Fibroblast of the aortic adventitia (primary cell): ENCODE data around the gene RNU4-1. TPM values are rescaled to one million over a fixed set of nuclear protein-coding genes. Genes with fewer than 3 reads are reported as not detected.
"Not testable (repeated sequence)": the region's sequence is repeated elsewhere in the genome, so short reads cannot be mapped to it uniquely, and the experiment has no call there.

Source experiments
- DNase-seq: peaks from one replicate; pipeline ENCODE4 v3.0.0-alpha.2; 2010; ENCODE audit warnings: low read depth
- H3K4me3 ChIP-seq: 2 replicates; pipeline ENCODE4 v1.5.1; 2011; ENCODE audit warnings: low read depth, mild to moderate bottlenecking, control low read depth, low read length, moderate library complexity
- small RNA-seq: library from RNA; depleted of rRNA; stranded (forward); fragments of <200 nt; gene quantifications from one replicate; pipeline ENCODE3, GENCODE V24; 2012
- total RNA-seq: library from RNA; depleted of rRNA; stranded (reverse); fragments of >200 nt; gene quantifications from 2 replicates; pipeline ENCODE4 v1.2.3, GENCODE V29; 2012; ENCODE audit warnings: low replicate concordance
- TF ChIP-seq, protein P1 (sequence below): IDR thresholded peaks from 2 replicates; pipeline ENCODE4 v1.5.1; 2011; ENCODE audit warnings: mild to moderate bottlenecking, low read length, control low read depth, inconsistent platforms; ENCODE audit not compliant: insufficient read depth

The RNU4-1 gene
- total RNA-seq, 1 donor, result under 0.01 TPM

DNA sequence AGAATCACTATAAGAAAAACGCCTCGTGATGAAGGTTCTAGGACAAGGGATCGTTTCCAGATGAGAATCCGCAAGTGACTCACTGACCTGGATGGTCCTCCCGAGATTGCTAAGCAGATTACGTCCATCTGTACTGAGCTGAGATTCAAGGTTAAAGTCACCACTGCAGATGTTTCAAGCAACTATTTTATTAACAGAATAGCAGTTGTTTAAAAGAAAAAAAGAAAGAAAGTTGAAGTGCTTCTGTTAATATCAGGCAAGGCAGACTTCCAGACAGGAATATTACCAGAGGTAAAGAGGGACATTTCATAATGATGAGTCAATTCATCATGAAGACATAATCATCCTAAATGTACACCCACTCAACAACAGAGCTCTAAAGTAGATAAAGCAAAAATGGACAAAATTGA lies 45.4 kb downstream of the RNU4-1 start:
- TF ChIP-seq, protein P1, sequence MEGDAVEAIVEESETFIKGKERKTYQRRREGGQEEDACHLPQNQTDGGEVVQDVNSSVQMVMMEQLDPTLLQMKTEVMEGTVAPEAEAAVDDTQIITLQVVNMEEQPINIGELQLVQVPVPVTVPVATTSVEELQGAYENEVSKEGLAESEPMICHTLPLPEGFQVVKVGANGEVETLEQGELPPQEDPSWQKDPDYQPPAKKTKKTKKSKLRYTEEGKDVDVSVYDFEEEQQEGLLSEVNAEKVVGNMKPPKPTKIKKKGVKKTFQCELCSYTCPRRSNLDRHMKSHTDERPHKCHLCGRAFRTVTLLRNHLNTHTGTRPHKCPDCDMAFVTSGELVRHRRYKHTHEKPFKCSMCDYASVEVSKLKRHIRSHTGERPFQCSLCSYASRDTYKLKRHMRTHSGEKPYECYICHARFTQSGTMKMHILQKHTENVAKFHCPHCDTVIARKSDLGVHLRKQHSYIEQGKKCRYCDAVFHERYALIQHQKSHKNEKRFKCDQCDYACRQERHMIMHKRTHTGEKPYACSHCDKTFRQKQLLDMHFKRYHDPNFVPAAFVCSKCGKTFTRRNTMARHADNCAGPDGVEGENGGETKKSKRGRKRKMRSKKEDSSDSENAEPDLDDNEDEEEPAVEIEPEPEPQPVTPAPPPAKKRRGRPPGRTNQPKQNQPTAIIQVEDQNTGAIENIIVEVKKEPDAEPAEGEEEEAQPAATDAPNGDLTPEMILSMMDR, result no peak
- H3K4me3 ChIP-seq, result no peak overlapping the region
- peak; percentile 61 for DNase-seq

DNA sequence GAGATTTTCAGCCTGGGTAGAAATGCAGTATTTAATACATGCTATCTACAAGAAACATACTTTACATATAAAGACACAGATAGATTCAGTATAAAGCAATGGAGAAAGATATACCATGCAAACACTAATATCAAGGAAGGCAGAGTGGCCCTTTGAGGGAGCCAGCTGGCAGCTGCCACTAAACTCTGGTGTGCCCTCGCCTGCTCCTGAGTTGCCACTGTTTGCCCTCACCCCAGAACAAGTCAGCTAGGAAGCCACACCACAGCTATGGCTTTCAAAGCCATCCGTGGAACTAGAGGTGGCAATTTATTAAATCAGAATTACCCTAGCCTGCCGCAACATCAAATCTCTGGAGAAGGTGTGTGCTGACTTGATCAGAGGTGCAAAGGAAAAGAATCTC lies 45.9 kb downstream of the RNU4-1 start:
- no peak overlapping the region for H3K4me3 ChIP-seq
- TF ChIP-seq, protein P1, result no peak
- no peak for DNase-seq

DNA sequence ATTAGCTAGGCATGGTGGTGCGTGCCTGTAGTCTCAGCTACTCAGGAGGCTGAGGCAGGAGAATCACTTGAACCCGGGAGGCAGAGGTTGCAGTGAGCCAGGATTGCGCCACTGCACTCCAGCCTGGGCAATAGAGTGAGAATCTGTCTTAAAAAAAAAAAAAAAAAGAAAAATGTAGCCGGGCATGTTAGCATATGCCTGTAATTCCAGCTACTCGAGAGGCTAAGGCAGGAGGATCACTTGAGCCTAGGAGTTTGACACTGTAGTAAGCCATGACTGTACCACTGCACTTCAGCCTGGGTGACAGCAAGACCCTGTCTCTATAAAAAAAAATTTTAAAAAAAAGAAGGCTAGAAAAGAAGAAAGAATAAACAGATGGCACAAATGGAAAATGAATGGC lies 46.3 kb downstream of the RNU4-1 start:
- DNase-seq, H3K4me3 ChIP-seq: not testable (repeated sequence)

Small RNA genes lying within 50 kb of the gene (small RNA-seq; reads per million reads assigned to genes)
- gene RNU4-1, result 223 reads per million, percentile 98 among the genes with 10 or more reads in this experiment
- 756 reads per million, percentile 99 among the genes with 10 or more reads in this experiment for gene RNU4-2
- gene RNU6-1088P, result not detected

Other genes starting within 250 kb of the RNU4-1 start
- 8.0 and 24.8 TPM in 2 replicates for gene RAB35, start 176.5 kb downstream of the RNU4-1 start, total RNA-seq
- gene GCN1, start 98.5 kb downstream of the RNU4-1 start, total RNA-seq, result 126 and 156 TPM in 2 replicates
- 1,185 and 3,518 TPM in 2 replicates for gene RPLP0, start 92.1 kb downstream of the RNU4-1 start, total RNA-seq
- 66.1 and 68.3 TPM in 2 replicates for gene PXN, start 27.5 kb downstream of the RNU4-1 start, total RNA-seq
- gene RNU4-2, start 1.3 kb downstream of the RNU4-1 start, total RNA-seq, result under 0.01 TPM in 2 replicates
- 0.90 and 3.6 TPM in 2 replicates for gene SIRT4, start 9.1 kb upstream of the RNU4-1 start, total RNA-seq
- gene PLA2G1B, start 34.5 kb upstream of the RNU4-1 start, total RNA-seq, result not detected in 2 replicates
- not detected in 2 replicates for gene MSI1, start 75.9 kb upstream of the RNU4-1 start, total RNA-seq
- gene COX6A1, start 144.9 kb upstream of the RNU4-1 start, total RNA-seq, result 138 and 366 TPM in 2 replicates
- gene TRIAP1, start 153.1 kb upstream of the RNU4-1 start, total RNA-seq, result 30.0 and 39.0 TPM in 2 replicates
- gene GATC, start 153.2 kb upstream of the RNU4-1 start, total RNA-seq, result 16.1 and 20.5 TPM in 2 replicates
- 87.3 and 104 TPM in 2 replicates for gene SRSF9, start 176.5 kb upstream of the RNU4-1 start, total RNA-seq
- gene DYNLL1, start 202.9 kb upstream of the RNU4-1 start, total RNA-seq, result 93.5 and 453 TPM in 2 replicates
- 26.1 and 29.6 TPM in 2 replicates for gene COQ5, start 235.9 kb upstream of the RNU4-1 start, total RNA-seq
- 96.7 and 125 TPM in 2 replicates for gene RNF10, start 241.1 kb upstream of the RNU4-1 start, total RNA-seq